GM21390 (cell line): ENCODE data around the gene FMN1.
"Not testable (repeated sequence)": the region's sequence is repeated elsewhere in the genome, so short reads cannot be mapped to it uniquely, and the experiment has no call there.

Experiments used
- ATAC-seq: cut with Tn5 transposase; IDR thresholded peaks from one replicate; pipeline ENCODE4 v1.9.1; 2021; ENCODE audit not compliant: unreplicated experiment

FMN1 gene

GRCh38 chr15:32870240-32871033, 324.1 kb downstream of the FMN1 start:
- peak; percentile 63 for ATAC-seq

GRCh38 chr15:32869776-32870175, 324.7 kb downstream of the FMN1 start:
- ATAC-seq: no peak

- ATAC-seq: no peak
Observed at GRCh38 chr15:32867313-32867626, 327.2 kb downstream of the FMN1 start.

GRCh38 chr15:32866454-32867312, 327.8 kb downstream of the FMN1 start:
- no peak for ATAC-seq

- no peak for ATAC-seq
Observed at GRCh38 chr15:32864841-32865240, 329.7 kb downstream of the FMN1 start.

- ATAC-seq: no peak
Observed at GRCh38 chr15:32864051-32864450, 330.5 kb downstream of the FMN1 start.

- peak; percentile 51 for ATAC-seq
Observed at GRCh38 chr15:32861761-32862160, 332.8 kb downstream of the FMN1 start.

- no peak for ATAC-seq
Observed at GRCh38 chr15:32861174-32861573, 333.3 kb downstream of the FMN1 start.

- ATAC-seq: no peak
Observed at GRCh38 chr15:32859996-32860395, 334.5 kb downstream of the FMN1 start.

- no peak for ATAC-seq
Observed at GRCh38 chr15:32859251-32859650, 335.3 kb downstream of the FMN1 start.

GRCh38 chr15:32857732-32858131, 336.8 kb downstream of the FMN1 start:
- no peak for ATAC-seq

GRCh38 chr15:32856753-32857152, 337.8 kb downstream of the FMN1 start:
- ATAC-seq: no peak

GRCh38 chr15:32855942-32856341, 338.6 kb downstream of the FMN1 start:
- no peak for ATAC-seq

- ATAC-seq: no peak
Observed at GRCh38 chr15:32853592-32853991, 340.9 kb downstream of the FMN1 start.

- no peak for ATAC-seq
Observed at GRCh38 chr15:32852771-32853170, 341.7 kb downstream of the FMN1 start.

GRCh38 chr15:32852017-32852416, 342.5 kb downstream of the FMN1 start:
- ATAC-seq: no peak

GRCh38 chr15:32851572-32851971, 342.9 kb downstream of the FMN1 start:
- ATAC-seq: no peak

GRCh38 chr15:32849769-32850668, 344.5 kb downstream of the FMN1 start:
- ATAC-seq: no peak

- not testable (repeated sequence) for ATAC-seq
Observed at GRCh38 chr15:32846671-32847070, 347.8 kb downstream of the FMN1 start.

- ATAC-seq: no peak
Observed at GRCh38 chr15:32844118-32844711, 350.3 kb downstream of the FMN1 start.
